MM.1S (cell line): Measurements from ENCODE around the gene FGFBP1.

Source experiments
- DNase-seq: peaks from one replicate; pipeline ENCODE4 v3.0.0-alpha.2; 2015
- H2AFZ ChIP-seq: fragments of 300-600 bp; sonication (generic); 2 replicates; pipeline ENCODE4 v1.6.0; 2016; ENCODE audit warnings: antibody characterized with exemption, low read length
- H3F3A ChIP-seq: fragments of 300-600 bp; sonication (generic); 2 replicates; pipeline ENCODE4 v1.6.1; 2016; ENCODE audit warnings: mild to moderate bottlenecking, antibody characterized with exemption, low read length, moderate library complexity, mixed read lengths; ENCODE audit not compliant: insufficient read depth
- H3K27ac ChIP-seq: fragments of 300-600 bp; sonication (generic); 2 replicates; pipeline ENCODE4 v1.5.1; 2016; ENCODE audit warnings: mild to moderate bottlenecking, low read length
- H3K27me3 ChIP-seq: fragments of 300-600 bp; sonication (generic); replicated peaks from 2 replicates; pipeline ENCODE4 v1.6.0; 2016; ENCODE audit warnings: low read length; ENCODE audit not compliant: insufficient read depth
- H3K36me3 ChIP-seq: fragments of 300-600 bp; sonication (generic); replicated peaks from 2 replicates; pipeline ENCODE4 v1.6.1; 2016; ENCODE audit warnings: mild to moderate bottlenecking, low read length, mixed read lengths; ENCODE audit not compliant: insufficient read depth
- H3K4me1 ChIP-seq: fragments of 300-600 bp; sonication (generic); 2 replicates; pipeline ENCODE4 v1.6.1; 2016; ENCODE audit warnings: low read length, mixed read lengths
- H3K4me2 ChIP-seq: fragments of 300-600 bp; sonication (generic); 2 replicates; pipeline ENCODE4 v1.6.0; 2016; ENCODE audit warnings: low read depth, low read length
- H3K4me3 ChIP-seq: fragments of 300-600 bp; sonication (generic); 2 replicates; pipeline ENCODE4 v1.5.1; 2016; ENCODE audit warnings: low read length, mixed read lengths
- H3K79me2 ChIP-seq: fragments of 300-600 bp; sonication (generic); 2 replicates; pipeline ENCODE4 v1.6.1; 2016; ENCODE audit warnings: mixed run types, low read length, mixed read lengths
- H3K9ac ChIP-seq: fragments of 300-600 bp; sonication (generic); 2 replicates; pipeline ENCODE4 v1.6.1; 2016; ENCODE audit warnings: low read length, mixed read lengths
- H3K9me2 ChIP-seq: fragments of 300-600 bp; sonication (generic); replicated peaks from 2 replicates; pipeline ENCODE4 v1.6.1; 2016; ENCODE audit warnings: mild to moderate bottlenecking, low read length, mixed read lengths; ENCODE audit not compliant: insufficient read depth
- H3K9me3 ChIP-seq: fragments of 300-600 bp; sonication (generic); replicated peaks from 2 replicates; pipeline ENCODE4 v1.6.1; 2016; ENCODE audit warnings: mild to moderate bottlenecking, low read length, mixed read lengths; ENCODE audit not compliant: insufficient read depth
- H4K20me1 ChIP-seq: fragments of 300-600 bp; sonication (generic); 2 replicates; pipeline ENCODE4 v1.6.1; 2016; ENCODE audit warnings: mild to moderate bottlenecking, low read length, moderate library complexity, mixed read lengths; ENCODE audit not compliant: insufficient read depth
- EZH2 ChIP-seq: fragments of 300-600 bp; sonication (generic); optimal IDR thresholded peaks from 2 replicates; pipeline ENCODE3; 2017; ENCODE audit warnings: low read depth, mild to moderate bottlenecking, antibody characterized with exemption, low read length, mixed read lengths
- EZH2phosphoT487 ChIP-seq: fragments of 300-600 bp; sonication (generic); IDR thresholded peaks from 2 replicates; pipeline ENCODE4 v1.6.1; 2018; ENCODE audit warnings: antibody characterized with exemption, low read length
- TF ChIP-seq, protein P1 (sequence below): fragments of 300-600 bp; sonication (generic); IDR thresholded peaks from 2 replicates; pipeline ENCODE4 v1.5.1; 2016; ENCODE audit warnings: antibody characterized with exemption, low read length, mixed read lengths

FGFBP1 gene

DNA sequence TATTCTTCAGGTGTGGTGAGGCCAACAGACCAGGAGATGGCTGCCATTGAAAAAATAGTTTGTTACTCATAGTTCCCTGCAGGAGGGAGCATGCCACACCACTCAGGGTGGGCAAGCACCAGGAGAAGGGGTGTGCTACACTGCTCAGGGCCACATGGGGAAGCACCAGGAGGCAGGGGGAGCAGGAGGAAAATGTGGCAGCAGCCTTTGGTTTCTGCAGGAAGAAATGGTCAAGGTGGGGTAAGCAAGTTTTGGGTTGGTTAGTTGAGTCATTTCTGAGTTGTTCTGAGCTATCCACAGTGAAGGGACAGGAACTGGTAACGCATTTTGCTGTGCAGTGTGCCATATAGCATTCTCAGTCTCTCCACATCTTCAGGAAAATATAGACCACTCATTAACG, 23.8 kb downstream of the FGFBP1 start:
- H3K4me3 ChIP-seq: no peak overlapping the region
- H3K4me2 ChIP-seq: no peak overlapping the region
- TF ChIP-seq EZH2 (no peak), EZH2phosphoT487 (no peak)
- TF ChIP-seq, protein P1, sequence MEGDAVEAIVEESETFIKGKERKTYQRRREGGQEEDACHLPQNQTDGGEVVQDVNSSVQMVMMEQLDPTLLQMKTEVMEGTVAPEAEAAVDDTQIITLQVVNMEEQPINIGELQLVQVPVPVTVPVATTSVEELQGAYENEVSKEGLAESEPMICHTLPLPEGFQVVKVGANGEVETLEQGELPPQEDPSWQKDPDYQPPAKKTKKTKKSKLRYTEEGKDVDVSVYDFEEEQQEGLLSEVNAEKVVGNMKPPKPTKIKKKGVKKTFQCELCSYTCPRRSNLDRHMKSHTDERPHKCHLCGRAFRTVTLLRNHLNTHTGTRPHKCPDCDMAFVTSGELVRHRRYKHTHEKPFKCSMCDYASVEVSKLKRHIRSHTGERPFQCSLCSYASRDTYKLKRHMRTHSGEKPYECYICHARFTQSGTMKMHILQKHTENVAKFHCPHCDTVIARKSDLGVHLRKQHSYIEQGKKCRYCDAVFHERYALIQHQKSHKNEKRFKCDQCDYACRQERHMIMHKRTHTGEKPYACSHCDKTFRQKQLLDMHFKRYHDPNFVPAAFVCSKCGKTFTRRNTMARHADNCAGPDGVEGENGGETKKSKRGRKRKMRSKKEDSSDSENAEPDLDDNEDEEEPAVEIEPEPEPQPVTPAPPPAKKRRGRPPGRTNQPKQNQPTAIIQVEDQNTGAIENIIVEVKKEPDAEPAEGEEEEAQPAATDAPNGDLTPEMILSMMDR: no peak

DNA sequence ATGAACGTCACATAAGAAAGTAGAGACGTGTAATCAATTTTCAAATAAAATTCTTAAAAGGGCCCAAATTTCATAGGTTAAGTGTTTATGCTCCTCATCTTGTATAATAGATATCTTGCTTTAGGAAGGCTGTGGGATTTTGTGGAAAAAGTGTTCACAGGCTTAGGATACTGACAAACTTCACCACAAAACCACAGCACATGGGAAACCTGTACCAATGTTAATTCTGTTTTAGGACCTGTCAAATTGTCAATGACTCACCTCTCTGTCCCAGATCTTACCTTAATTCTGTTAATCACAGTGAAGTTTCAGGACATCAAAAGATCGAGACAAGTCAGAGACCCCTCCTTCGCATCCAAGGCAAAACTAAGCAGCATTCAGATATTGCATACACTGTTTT, 24.2 kb downstream of the FGFBP1 start:
- Histone ChIP-seq H3K4me2 (no peak overlapping the region), H3K9me3 (no peaks in the 10 kb centered on the region), H3K4me3 (no peak overlapping the region), H3K27me3 (no peaks in the 10 kb centered on the region), H3K4me1 (no peaks in the 10 kb centered on the region), H3K9ac (no peak overlapping the region), H3K9me2 (no peaks in the 10 kb centered on the region), H3K36me3 (no peaks in the 10 kb centered on the region), H3K79me2 (no peaks in the 10 kb centered on the region), H2AFZ (no peak overlapping the region), H4K20me1 (no peaks in the 10 kb centered on the region), H3F3A (no peaks in the 10 kb centered on the region), H3K27ac (no peak overlapping the region)
- no peak for DNase-seq
- TF ChIP-seq EZH2phosphoT487 (no peak), EZH2 (no peak)
- TF ChIP-seq, protein P1: no peak

More for the DNA sequence above, 23.8 kb downstream of the FGFBP1 start:
- no peak overlapping the region for H3K9ac ChIP-seq
- no peaks in the 10 kb centered on the region for H3K9me3 ChIP-seq
- H2AFZ ChIP-seq: no peak overlapping the region
- H3K36me3 ChIP-seq: no peaks in the 10 kb centered on the region
- no peaks in the 10 kb centered on the region for H3K79me2 ChIP-seq
- no peaks in the 10 kb centered on the region for H3F3A ChIP-seq
- no peaks in the 10 kb centered on the region for H4K20me1 ChIP-seq
- H3K4me1 ChIP-seq: no peaks in the 10 kb centered on the region
- DNase-seq: no peak
- no peaks in the 10 kb centered on the region for H3K27me3 ChIP-seq
- H3K27ac ChIP-seq: no peak overlapping the region
- H3K9me2 ChIP-seq: no peaks in the 10 kb centered on the region

DNA sequence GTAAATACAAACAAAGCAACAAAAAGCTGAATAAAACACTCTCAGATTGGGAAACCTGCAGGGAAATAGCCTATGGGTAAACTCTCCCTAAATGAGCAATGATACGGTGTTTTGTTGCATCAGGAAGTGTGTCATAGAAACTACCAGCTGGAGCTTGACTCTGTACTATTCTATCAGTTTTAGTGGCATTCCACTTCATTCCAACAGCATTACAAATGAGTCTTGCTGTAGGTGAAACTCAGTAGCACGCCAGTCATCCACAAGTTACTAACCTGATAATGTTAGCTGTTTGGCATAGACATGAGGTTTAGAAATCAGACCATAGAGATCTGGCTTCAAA, 24.9 kb downstream of the FGFBP1 start:
- Histone ChIP-seq H2AFZ (no peak overlapping the region), H3K79me2 (no peaks in the 10 kb centered on the region), H3K4me2 (no peak overlapping the region), H4K20me1 (no peaks in the 10 kb centered on the region), H3K4me3 (no peak overlapping the region), H3K27me3 (no peaks in the 10 kb centered on the region), H3K4me1 (no peaks in the 10 kb centered on the region), H3K27ac (no peak overlapping the region), H3K9me3 (no peaks in the 10 kb centered on the region), H3F3A (no peaks in the 10 kb centered on the region), H3K9me2 (no peaks in the 10 kb centered on the region), H3K36me3 (no peaks in the 10 kb centered on the region), H3K9ac (no peak overlapping the region)
- no peak for DNase-seq
- no peak for TF ChIP-seq EZH2phosphoT487
- TF ChIP-seq EZH2: no peak
- TF ChIP-seq, protein P1: no peak
